ENCODE data around the gene PTPRN2. TPM values are rescaled to one million over a fixed set of nuclear protein-coding genes. Genes with fewer than 3 reads are reported as not detected.
A peak's percentile ranks its signal among the peaks of the same experiment; 100 is the strongest.

PTPRN2 gene
- total RNA-seq, 1 experiment from 2014 or later = 1.1 TPM

GRCh38 chr7:157985636-157986035 is 602.0 kb downstream of the PTPRN2 start:
- ChIA-PET CTCF (no interaction called here), POLR2A (interaction anchor here (0.5 kb wide), 1 partner anchor 13 kb away, joined by 10 read pairs; no protein-coding TSS in a partner anchor)
- Histone ChIP-seq H3K36me3 (ENCODE audit: control insufficient read depth, insufficient read depth, low read length) (no peaks in the 10 kb centered on the region), H3K4me3 (ENCODE audit: low read depth in 2 of 2, low read length in 2 of 2) (no peak overlapping the region), H3K27ac (ENCODE audit: low read length) (no peak overlapping the region), H3K4me1 (ENCODE audit: control insufficient read depth, insufficient read depth, low read length) (no peaks in the 10 kb centered on the region), H3K27me3 (ENCODE audit: control insufficient read depth, insufficient read depth, low read length) (peaks cover 2% of the 10 kb centered on the region; the same call in 1 of the 2 replicates), H3K9me3 (ENCODE audit: control insufficient read depth, insufficient read depth, low read depth, low read length) (no peaks in the 10 kb centered on the region)
- TF ChIP-seq CTCF (IDR thresholded peaks at IDR 0.05) (no peak), SIN3A (IDR thresholded peaks at IDR 0.05; ENCODE audit: borderline replicate concordance, insufficient read depth, low read depth, low read length) (no peak), REST (IDR thresholded peaks at IDR 0.05; ENCODE audit: insufficient read depth in 1 of 2, low read depth in 2 of 2, low read length in 1 of 2) (no peak), POLR2AphosphoS5 (IDR thresholded peaks at IDR 0.05; ENCODE audit: low read depth, low read length) (no peak), TCF7L2 (IDR thresholded peaks at IDR 0.05; ENCODE audit: low read depth, low read length) (no peak)
- DNase-seq (ENCODE audit: low read depth, low spot score) (no peak), ATAC-seq (no peak)
- in situ Hi-C loops (cut with HindIII; ENCODE audit: low pct_unique_long_range_greater_than_20kb, low sequenced_read_pairs) = no loop called here
- BruUV-seq (replicated peaks) = no TSS peak
- intact Hi-C loops (cut with micrococcal nuclease; ENCODE audit: unreplicated experiment) = no loop called here

GRCh38 chr7:157984423-157985163 is 603.0 kb downstream of the PTPRN2 start:
- ChIA-PET CTCF (no interaction called here), POLR2A (no interaction called here)
- ATAC-seq = peak; percentile 34; the same call in 1 of the 2 replicates
- Histone ChIP-seq H3K9me3 (ENCODE audit: control insufficient read depth, insufficient read depth, low read depth, low read length) (no peaks in the 10 kb centered on the region), H3K4me3 (ENCODE audit: low read depth in 2 of 2, low read length in 2 of 2) (no peak overlapping the region), H3K27me3 (ENCODE audit: control insufficient read depth, insufficient read depth, low read length) (peaks cover 2% of the 10 kb centered on the region; the same call in 1 of the 2 replicates), H3K4me1 (ENCODE audit: control insufficient read depth, insufficient read depth, low read length) (no peaks in the 10 kb centered on the region), H3K27ac (ENCODE audit: low read length) (no peak overlapping the region), H3K36me3 (ENCODE audit: control insufficient read depth, insufficient read depth, low read length) (no peaks in the 10 kb centered on the region)
- intact Hi-C loops (cut with micrococcal nuclease; ENCODE audit: unreplicated experiment) = no loop called here
- no TSS peak for BruUV-seq (replicated peaks)
- in situ Hi-C loops (cut with HindIII; ENCODE audit: low pct_unique_long_range_greater_than_20kb, low sequenced_read_pairs) = no loop called here
- DNase-seq (ENCODE audit: low read depth, low spot score) = no peak
- TF ChIP-seq CTCF (IDR thresholded peaks at IDR 0.05) (no peak), REST (IDR thresholded peaks at IDR 0.05; ENCODE audit: insufficient read depth in 1 of 2, low read depth in 2 of 2, low read length in 1 of 2) (no peak), SIN3A (IDR thresholded peaks at IDR 0.05; ENCODE audit: borderline replicate concordance, insufficient read depth, low read depth, low read length) (no peak), TCF7L2 (IDR thresholded peaks at IDR 0.05; ENCODE audit: low read depth, low read length) (no peak), POLR2AphosphoS5 (IDR thresholded peaks at IDR 0.05; ENCODE audit: low read depth, low read length) (no peak)
